Measurements from ENCODE around the gene STK39. TPM values are rescaled to one million over a fixed set of nuclear protein-coding genes. Genes with fewer than 3 reads are reported as not detected.

The STK39 gene
- total and polyA plus RNA-seq, 2 of the 4 experiments (the other 2 are of a cell fraction), result 11.8 to 16.4 TPM

- WGBS, 2 experiments (ENCODE audit: extremely low coverage in 2 of 2, insufficient read length in 1 of 2), result 83% methylated on average over 6 of the region's 12 CpGs; no CpG with 5 or more reads in 1 of the 2 experiments
- peaks cover 24% of the 10 kb centered on the region for H3K9me1 ChIP-seq (ENCODE audit: insufficient read depth, low read length)
- H2BK20ac ChIP-seq (ENCODE audit: low read depth, low read length), result peak overlapping the region; percentile 70; the same call in 1 of the 2 replicates
- H3K4me3 ChIP-seq (ENCODE audit: insufficient read depth, low read depth, low read length), result no peak overlapping the region
- in situ Hi-C loops (cut with MboI; ENCODE audit: low sequenced_read_pairs), result no loop called here
- dilution Hi-C loops (cut with HindIII; ENCODE audit: low sequenced_read_pairs, unreplicated experiment), result no loop called here
- H3K36me3 ChIP-seq (ENCODE audit: control insufficient read depth, insufficient read depth, low read length), result peaks cover 2% of the 10 kb centered on the region; the same call in 1 of the 2 replicates
- peaks cover 28% of the 10 kb centered on the region for H3K4me1 ChIP-seq (ENCODE audit: control insufficient read depth, insufficient read depth, low read length)
- H3K79me1 ChIP-seq (ENCODE audit: low read depth in 1 of 2, low read length in 2 of 2), result peaks cover 45 to 61% of the 10 kb centered on the region in 2 experiments
- no peak overlapping the region for H3K9ac ChIP-seq (ENCODE audit: low read depth, low read length)
- no peak overlapping the region for H3K23ac ChIP-seq (ENCODE audit: low read depth, low read length)
- no peak overlapping the region for H2BK5ac ChIP-seq (ENCODE audit: low read depth, low read length, poor library complexity, severe bottlenecking)
- ChIA-PET POLR2A (ENCODE audit: unreplicated experiment) (no interaction called here), CTCF (no interaction called here)
- no peaks in the 10 kb centered on the region for H3K9me3 ChIP-seq (ENCODE audit: control insufficient read depth, insufficient read depth, low read length)
- H3K4ac ChIP-seq (ENCODE audit: low read depth, low read length), result peak overlapping the region; percentile 78
- H3K27me3 ChIP-seq (ENCODE audit: control insufficient read depth, insufficient read depth, low read length), result no peaks in the 10 kb centered on the region
- no peak overlapping the region for H3K4me2 ChIP-seq (ENCODE audit: low read depth, low read length)
- BruUV-seq (replicated peaks), result no TSS peak
- no peak for TF ChIP-seq CHD1 (IDR thresholded peaks at IDR 0.05; ENCODE audit: low read depth, low read length)
- TF ChIP-seq POLR2A (IDR thresholded peaks at IDR 0.05; ENCODE audit: low read depth, low read length), result no peak
- TF ChIP-seq FOS (IDR thresholded peaks at IDR 0.05; ENCODE audit: low read depth, low read length), result no peak
- no peak for TF ChIP-seq MAFK (IDR thresholded peaks at IDR 0.05; ENCODE audit: low read depth, low read length)
- no peak for TF ChIP-seq RFX5 (IDR thresholded peaks at IDR 0.05; ENCODE audit: low read depth, low read length)
- intact Hi-C loops (cut with micrococcal nuclease), result no loop called here
- peak overlapping the region; percentile 65; the same call in 1 of the 2 replicates for H3K14ac ChIP-seq (replicated peaks; ENCODE audit: low read depth, low read length)
- H4K8ac ChIP-seq (ENCODE audit: low read depth in 2 of 2, low read length in 2 of 2), result peak overlapping the region in 1 of 2 experiments; percentile 62; a peak in 2 of 4 replicates
- H3K56ac ChIP-seq (ENCODE audit: extremely low read depth, insufficient read depth, low read length), result no peak overlapping the region
- H4K5ac ChIP-seq (ENCODE audit: low read depth, low read length), result peak overlapping the region; percentile 52; the same call in 1 of the 2 replicates
- H2AK5ac ChIP-seq (ENCODE audit: low read depth, low read length), result peak overlapping the region; percentile 71
- H2BK15ac ChIP-seq (ENCODE audit: low read depth, low read length), result peak overlapping the region; percentile 59; the same call in 2 of the 3 replicates
- H2AFZ ChIP-seq (replicated peaks; ENCODE audit: low read length, poor library complexity), result no peak overlapping the region
- peaks cover 4% of the 10 kb centered on the region; the same call in 1 of the 2 replicates for H4K20me1 ChIP-seq (ENCODE audit: insufficient read depth, low read length)
- DNase-seq (peak; percentile 41), ATAC-seq (ENCODE audit: low read depth) (no peak)
- H4K91ac ChIP-seq (ENCODE audit: insufficient read depth, low read depth, low read length), result no peak overlapping the region; the same call in 1 of the 2 replicates
- no peak overlapping the region for H3K27ac ChIP-seq (ENCODE audit: insufficient read depth, low read length)
- H2AK9ac ChIP-seq (replicated peaks; ENCODE audit: low read depth, low read length, poor library complexity), result no peak overlapping the region
- H3K18ac ChIP-seq (ENCODE audit: low read depth, low read length), result peak overlapping the region; percentile 78
- peak overlapping the region; percentile 52; the same call in 1 of the 2 replicates for H2BK120ac ChIP-seq (ENCODE audit: low read depth, low read length)
Observed at GRCh38 chr2:168216351-168217005, 30.9 kb downstream of the STK39 start.
